ENCODE results near the gene PSMD1.

PSMD1 gene

GRCh38 chr2:231191896-231192872 lies 135.5 kb downstream of the PSMD1 start:
- H3K27ac ChIP-seq (ENCODE audit: extremely low read depth, low read depth, low read length): no peak overlapping the region
- POLR2A ChIA-PET: interaction anchor here (0.7 kb wide), 1 partner anchor 272 kb away, joined by 5 read pairs; the partner anchor contains the start of gene NCL
- H3K4me1 ChIP-seq (ENCODE audit: control insufficient read depth, insufficient read depth, low read length): no peaks in the 10 kb centered on the region
- no peaks in the 10 kb centered on the region for H3K36me3 ChIP-seq (ENCODE audit: control insufficient read depth in 2 of 2, insufficient read depth in 1 of 2, low read length in 2 of 2)
- H3K4me3 ChIP-seq (ENCODE audit: low read depth, low read length): no peak overlapping the region
- H3K9me3 ChIP-seq (ENCODE audit: control insufficient read depth, insufficient read depth, low read depth, low read length): no peaks in the 10 kb centered on the region
- CTCF ChIA-PET: interaction anchor here (0.6 to 6.4 kb wide), 12 partner anchors 9 to 219 kb away, joined by 3 to 49 read pairs (median 3); partner anchors contain the start of gene PSMD1
- TF ChIP-seq, protein P1, sequence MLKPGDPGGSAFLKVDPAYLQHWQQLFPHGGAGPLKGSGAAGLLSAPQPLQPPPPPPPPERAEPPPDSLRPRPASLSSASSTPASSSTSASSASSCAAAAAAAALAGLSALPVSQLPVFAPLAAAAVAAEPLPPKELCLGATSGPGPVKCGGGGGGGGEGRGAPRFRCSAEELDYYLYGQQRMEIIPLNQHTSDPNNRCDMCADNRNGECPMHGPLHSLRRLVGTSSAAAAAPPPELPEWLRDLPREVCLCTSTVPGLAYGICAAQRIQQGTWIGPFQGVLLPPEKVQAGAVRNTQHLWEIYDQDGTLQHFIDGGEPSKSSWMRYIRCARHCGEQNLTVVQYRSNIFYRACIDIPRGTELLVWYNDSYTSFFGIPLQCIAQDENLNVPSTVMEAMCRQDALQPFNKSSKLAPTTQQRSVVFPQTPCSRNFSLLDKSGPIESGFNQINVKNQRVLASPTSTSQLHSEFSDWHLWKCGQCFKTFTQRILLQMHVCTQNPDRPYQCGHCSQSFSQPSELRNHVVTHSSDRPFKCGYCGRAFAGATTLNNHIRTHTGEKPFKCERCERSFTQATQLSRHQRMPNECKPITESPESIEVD (tag by site-specific recombination; IDR thresholded peaks at IDR 0.05): no peak
- TF ChIP-seq OSR2 (tag by site-specific recombination; IDR thresholded peaks at IDR 0.05) (no peak), ZNF529 (tag by site-specific recombination; IDR thresholded peaks at IDR 0.05; ENCODE audit: insufficient replicate concordance) (no peak), IKZF3 (tag by site-specific recombination; IDR thresholded peaks at IDR 0.05) (no peak), GLIS1 (tag by site-specific recombination; IDR thresholded peaks at IDR 0.05) (no peak), ZNF558 (tag by site-specific recombination; IDR thresholded peaks at IDR 0.05) (no peak), INSM2 (tag by site-specific recombination; IDR thresholded peaks at IDR 0.05) (no peak), ZEB2 (tag by site-specific recombination; IDR thresholded peaks at IDR 0.05) (no peak), KLF16 (tag by site-specific recombination; IDR thresholded peaks at IDR 0.05) (no peak), ZNF707 (tag by site-specific recombination; IDR thresholded peaks at IDR 0.05) (no peak), CTCF (tag by site-specific recombination; IDR thresholded peaks at IDR 0.05) (peak; percentile 63), ZNF335 (tag by site-specific recombination; conservative IDR thresholded peaks at IDR 0.05) (peak; percentile 95), ZNF121 (tag by site-specific recombination; IDR thresholded peaks at IDR 0.05) (no peak), ZFP41 (tag by site-specific recombination; IDR thresholded peaks at IDR 0.05; ENCODE audit: borderline replicate concordance) (no peak), ZSCAN30 (tag by site-specific recombination; IDR thresholded peaks at IDR 0.05) (peak; percentile 46; the same call in 1 of the 2 replicates), ZNF24 (tag by site-specific recombination; IDR thresholded peaks at IDR 0.05) (no peak), ZNF560 (tag by site-specific recombination; IDR thresholded peaks at IDR 0.05; ENCODE audit: borderline replicate concordance) (no peak), PRDM1 (tag by site-specific recombination; IDR thresholded peaks at IDR 0.05) (peak; percentile 43; the same call in 1 of the 2 replicates), ZNF654 (tag by site-specific recombination; IDR thresholded peaks at IDR 0.05; ENCODE audit: low read depth) (peak; percentile 36), ZNF704 (tag by site-specific recombination; IDR thresholded peaks at IDR 0.05) (no peak), ZNF561 (tag by site-specific recombination; IDR thresholded peaks at IDR 0.05; ENCODE audit: borderline replicate concordance) (no peak), ZNF221 (tag by site-specific recombination; IDR thresholded peaks at IDR 0.05; ENCODE audit: borderline replicate concordance) (no peak), TCF7L2 (IDR thresholded peaks at IDR 0.05; ENCODE audit: borderline replicate concordance, low read depth, low read length) (no peak), ZNF670 (tag by site-specific recombination; IDR thresholded peaks at IDR 0.05; ENCODE audit: low read depth) (no peak), ZNF626 (tag by site-specific recombination; IDR thresholded peaks at IDR 0.05) (no peak), ZFHX2 (tag by site-specific recombination; conservative IDR thresholded peaks at IDR 0.05) (no peak)
- TF ChIP-seq, protein P2, sequence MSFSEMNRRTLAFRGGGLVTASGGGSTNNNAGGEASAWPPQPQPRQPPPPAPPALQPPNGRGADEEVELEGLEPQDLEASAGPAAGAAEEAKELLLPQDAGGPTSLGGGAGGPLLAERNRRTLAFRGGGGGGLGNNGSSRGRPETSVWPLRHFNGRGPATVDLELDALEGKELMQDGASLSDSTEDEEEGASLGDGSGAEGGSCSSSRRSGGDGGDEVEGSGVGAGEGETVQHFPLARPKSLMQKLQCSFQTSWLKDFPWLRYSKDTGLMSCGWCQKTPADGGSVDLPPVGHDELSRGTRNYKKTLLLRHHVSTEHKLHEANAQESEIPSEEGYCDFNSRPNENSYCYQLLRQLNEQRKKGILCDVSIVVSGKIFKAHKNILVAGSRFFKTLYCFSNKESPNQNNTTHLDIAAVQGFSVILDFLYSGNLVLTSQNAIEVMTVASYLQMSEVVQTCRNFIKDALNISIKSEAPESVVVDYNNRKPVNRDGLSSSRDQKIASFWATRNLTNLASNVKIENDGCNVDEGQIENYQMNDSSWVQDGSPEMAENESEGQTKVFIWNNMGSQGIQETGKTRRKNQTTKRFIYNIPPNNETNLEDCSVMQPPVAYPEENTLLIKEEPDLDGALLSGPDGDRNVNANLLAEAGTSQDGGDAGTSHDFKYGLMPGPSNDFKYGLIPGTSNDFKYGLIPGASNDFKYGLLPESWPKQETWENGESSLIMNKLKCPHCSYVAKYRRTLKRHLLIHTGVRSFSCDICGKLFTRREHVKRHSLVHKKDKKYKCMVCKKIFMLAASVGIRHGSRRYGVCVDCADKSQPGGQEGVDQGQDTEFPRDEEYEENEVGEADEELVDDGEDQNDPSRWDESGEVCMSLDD (tag by site-specific recombination; IDR thresholded peaks at IDR 0.05): no peak
